ENCODE results near the gene APRT. TPM values are rescaled to one million over a fixed set of nuclear protein-coding genes. Genes with fewer than 3 reads are reported as not detected.
A peak's percentile ranks its signal among the peaks of the same experiment; 100 is the strongest.

Gene APRT
- total and polyA plus RNA-seq, 9 of the 15 experiments (the other 6 are each of a cell fraction or from before 2014, with no cell fraction given) = 41.7 to 409 (median 146) TPM

DNA sequence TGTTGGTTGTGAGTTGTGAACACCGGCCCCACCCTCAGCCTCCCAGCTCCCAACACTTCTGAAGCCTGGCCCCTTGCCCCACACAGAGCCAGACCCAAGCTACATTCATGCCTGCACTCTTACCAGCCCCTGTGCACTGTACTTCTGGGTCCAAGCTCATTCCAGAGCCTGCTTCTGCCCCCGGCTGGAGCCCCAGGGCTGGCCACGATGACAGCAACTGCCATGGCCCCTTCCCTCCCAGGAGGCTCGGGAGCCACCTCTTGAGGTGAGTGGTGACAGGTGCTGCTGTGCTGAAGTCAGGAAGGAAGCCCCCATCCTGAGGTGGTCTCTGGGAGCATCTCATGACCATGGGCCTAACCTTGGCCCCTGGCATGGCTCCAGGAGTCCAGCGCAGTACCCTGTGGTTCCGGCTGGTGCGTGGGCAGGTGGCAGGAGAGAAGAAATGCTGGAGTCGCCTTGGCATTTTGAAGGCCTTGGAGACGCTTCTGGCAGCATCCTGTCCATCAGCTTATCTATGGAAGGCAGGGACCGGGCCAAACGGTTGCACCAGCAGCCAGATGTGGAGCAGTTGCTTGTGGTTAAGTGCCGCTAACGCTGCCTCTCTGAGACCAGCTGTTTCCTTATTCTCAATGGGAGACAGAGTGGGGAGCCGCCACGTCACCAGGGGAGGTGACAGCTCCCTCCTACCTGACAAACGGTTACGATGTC, 12.0 kb downstream of the APRT start (continued):
- TF ChIP-seq, protein P1, sequence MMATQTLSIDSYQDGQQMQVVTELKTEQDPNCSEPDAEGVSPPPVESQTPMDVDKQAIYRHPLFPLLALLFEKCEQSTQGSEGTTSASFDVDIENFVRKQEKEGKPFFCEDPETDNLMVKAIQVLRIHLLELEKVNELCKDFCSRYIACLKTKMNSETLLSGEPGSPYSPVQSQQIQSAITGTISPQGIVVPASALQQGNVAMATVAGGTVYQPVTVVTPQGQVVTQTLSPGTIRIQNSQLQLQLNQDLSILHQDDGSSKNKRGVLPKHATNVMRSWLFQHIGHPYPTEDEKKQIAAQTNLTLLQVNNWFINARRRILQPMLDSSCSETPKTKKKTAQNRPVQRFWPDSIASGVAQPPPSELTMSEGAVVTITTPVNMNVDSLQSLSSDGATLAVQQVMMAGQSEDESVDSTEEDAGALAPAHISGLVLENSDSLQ (IDR thresholded peaks at IDR 0.05) = peak; percentile 91
- TF ChIP-seq, protein P2, sequence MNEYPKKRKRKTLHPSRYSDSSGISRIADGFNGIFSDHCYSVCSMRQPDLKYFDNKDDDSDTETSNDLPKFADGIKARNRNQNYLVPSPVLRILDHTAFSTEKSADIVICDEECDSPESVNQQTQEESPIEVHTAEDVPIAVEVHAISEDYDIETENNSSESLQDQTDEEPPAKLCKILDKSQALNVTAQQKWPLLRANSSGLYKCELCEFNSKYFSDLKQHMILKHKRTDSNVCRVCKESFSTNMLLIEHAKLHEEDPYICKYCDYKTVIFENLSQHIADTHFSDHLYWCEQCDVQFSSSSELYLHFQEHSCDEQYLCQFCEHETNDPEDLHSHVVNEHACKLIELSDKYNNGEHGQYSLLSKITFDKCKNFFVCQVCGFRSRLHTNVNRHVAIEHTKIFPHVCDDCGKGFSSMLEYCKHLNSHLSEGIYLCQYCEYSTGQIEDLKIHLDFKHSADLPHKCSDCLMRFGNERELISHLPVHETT (CRISPR knock-in tag; conservative IDR thresholded peaks at IDR 0.05 in 1 of 2, IDR thresholded peaks at IDR 0.05 in 1 of 2) = peak in 1 of 2 experiments; percentile 71; a peak in 2 of 4 replicates
- TF ChIP-seq MAFG (tag; conservative IDR thresholded peaks at IDR 0.05) (no peak), FUS (optimal IDR thresholded peaks at IDR 0.05; ENCODE audit: low read depth, low read length) (no peak), ZNF134 (CRISPR knock-in tag; conservative IDR thresholded peaks at IDR 0.05) (0 out of 2 replicates have a peak, but pooled peaks have one; percentile 41), ZEB2 (IDR thresholded peaks at IDR 0.05) (peak; percentile 78), PTRF (tag; IDR thresholded peaks at IDR 0.05) (no peak), FOS (IDR thresholded peaks at IDR 0.05; ENCODE audit: extremely low read depth, insufficient read length) (no peak), SMAD4 (CRISPR knock-in tag; conservative IDR thresholded peaks at IDR 0.05) (peak; percentile 94), HDAC3 (IDR thresholded peaks at IDR 0.05; ENCODE audit: borderline replicate concordance, partially characterized antibody) (no peak), TEAD1 (CRISPR knock-in tag; IDR thresholded peaks at IDR 0.05) (0 out of 4 replicates have a peak, but pooled peaks of 1 of the 2 experiments have one; percentile 41), SIRT6 (IDR thresholded peaks at IDR 0.05; ENCODE audit: low read depth, low read length) (no peak), EP400 (IDR thresholded peaks at IDR 0.05) (peak; percentile 73), DMBX1 (CRISPR knock-in tag; IDR thresholded peaks at IDR 0.05; ENCODE audit: borderline replicate concordance) (peak; percentile 88)
- TF ChIP-seq, protein P3, sequence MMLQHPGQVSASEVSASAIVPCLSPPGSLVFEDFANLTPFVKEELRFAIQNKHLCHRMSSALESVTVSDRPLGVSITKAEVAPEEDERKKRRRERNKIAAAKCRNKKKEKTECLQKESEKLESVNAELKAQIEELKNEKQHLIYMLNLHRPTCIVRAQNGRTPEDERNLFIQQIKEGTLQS (IDR thresholded peaks at IDR 0.05) = peak; percentile 74
- TF ChIP-seq, protein P3 (CRISPR knock-in tag; conservative IDR thresholded peaks at IDR 0.05) = peak; percentile 85; the same call in 1 of the 2 replicates
- TF ChIP-seq, protein P4, sequence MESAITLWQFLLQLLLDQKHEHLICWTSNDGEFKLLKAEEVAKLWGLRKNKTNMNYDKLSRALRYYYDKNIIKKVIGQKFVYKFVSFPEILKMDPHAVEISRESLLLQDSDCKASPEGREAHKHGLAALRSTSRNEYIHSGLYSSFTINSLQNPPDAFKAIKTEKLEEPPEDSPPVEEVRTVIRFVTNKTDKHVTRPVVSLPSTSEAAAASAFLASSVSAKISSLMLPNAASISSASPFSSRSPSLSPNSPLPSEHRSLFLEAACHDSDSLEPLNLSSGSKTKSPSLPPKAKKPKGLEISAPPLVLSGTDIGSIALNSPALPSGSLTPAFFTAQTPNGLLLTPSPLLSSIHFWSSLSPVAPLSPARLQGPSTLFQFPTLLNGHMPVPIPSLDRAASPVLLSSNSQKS (CRISPR knock-in tag; IDR thresholded peaks at IDR 0.05) = no peak
- TF ChIP-seq, protein P5, sequence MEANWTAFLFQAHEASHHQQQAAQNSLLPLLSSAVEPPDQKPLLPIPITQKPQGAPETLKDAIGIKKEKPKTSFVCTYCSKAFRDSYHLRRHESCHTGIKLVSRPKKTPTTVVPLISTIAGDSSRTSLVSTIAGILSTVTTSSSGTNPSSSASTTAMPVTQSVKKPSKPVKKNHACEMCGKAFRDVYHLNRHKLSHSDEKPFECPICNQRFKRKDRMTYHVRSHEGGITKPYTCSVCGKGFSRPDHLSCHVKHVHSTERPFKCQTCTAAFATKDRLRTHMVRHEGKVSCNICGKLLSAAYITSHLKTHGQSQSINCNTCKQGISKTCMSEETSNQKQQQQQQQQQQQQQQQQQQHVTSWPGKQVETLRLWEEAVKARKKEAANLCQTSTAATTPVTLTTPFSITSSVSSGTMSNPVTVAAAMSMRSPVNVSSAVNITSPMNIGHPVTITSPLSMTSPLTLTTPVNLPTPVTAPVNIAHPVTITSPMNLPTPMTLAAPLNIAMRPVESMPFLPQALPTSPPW (CRISPR knock-in tag; IDR thresholded peaks at IDR 0.05) = peak; percentile 69
- TF ChIP-seq, protein P6, sequence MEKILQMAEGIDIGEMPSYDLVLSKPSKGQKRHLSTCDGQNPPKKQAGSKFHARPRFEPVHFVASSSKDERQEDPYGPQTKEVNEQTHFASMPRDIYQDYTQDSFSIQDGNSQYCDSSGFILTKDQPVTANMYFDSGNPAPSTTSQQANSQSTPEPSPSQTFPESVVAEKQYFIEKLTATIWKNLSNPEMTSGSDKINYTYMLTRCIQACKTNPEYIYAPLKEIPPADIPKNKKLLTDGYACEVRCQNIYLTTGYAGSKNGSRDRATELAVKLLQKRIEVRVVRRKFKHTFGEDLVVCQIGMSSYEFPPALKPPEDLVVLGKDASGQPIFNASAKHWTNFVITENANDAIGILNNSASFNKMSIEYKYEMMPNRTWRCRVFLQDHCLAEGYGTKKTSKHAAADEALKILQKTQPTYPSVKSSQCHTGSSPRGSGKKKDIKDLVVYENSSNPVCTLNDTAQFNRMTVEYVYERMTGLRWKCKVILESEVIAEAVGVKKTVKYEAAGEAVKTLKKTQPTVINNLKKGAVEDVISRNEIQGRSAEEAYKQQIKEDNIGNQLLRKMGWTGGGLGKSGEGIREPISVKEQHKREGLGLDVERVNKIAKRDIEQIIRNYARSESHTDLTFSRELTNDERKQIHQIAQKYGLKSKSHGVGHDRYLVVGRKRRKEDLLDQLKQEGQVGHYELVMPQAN (IDR thresholded peaks at IDR 0.05; ENCODE audit: borderline replicate concordance) = no peak
